Heart left ventricle (tissue), 16 donors: Measurements from ENCODE around the gene CD59. TPM values are rescaled to one million over a fixed set of nuclear protein-coding genes. Genes with fewer than 3 reads are reported as not detected.

ENCODE experiments used
- ATAC-seq, 4 donors: fragments of 200-7000 bp; cut with Tn5 transposase; one replicate each; pipeline ENCODE4 v1.9.1; 2020 to 2022; ENCODE audit warnings: moderate library complexity in 4 of 4, mild to moderate bottlenecking in 3 of 4, moderate number of reproducible peaks in 1 of 4
- DNase-seq, 5 donors: peaks; one replicate each; pipeline ENCODE4 v3.0.0-alpha.2; 2020
- H3K27ac ChIP-seq, 12 donors: fragments of 200-600 bp; sonication (generic) in 4 of 12; one replicate each; pipeline versions ENCODE4 v1.5.0 to v1.8.0; 2016 to 2022; ENCODE audit warnings: mild to moderate bottlenecking in 2 of 12
- H3K27me3 ChIP-seq, 9 donors: fragments of 200-600 bp; sonication (generic) in 2 of 9; one replicate each; pipeline versions ENCODE4 v1.5.1 to v1.8.0; 2016 to 2022; ENCODE audit warnings: mild to moderate bottlenecking in 3 of 9
- H3K36me3 ChIP-seq, 9 donors: fragments of 200-600 bp; sonication (generic) in 2 of 9; one replicate each; pipeline versions ENCODE4 v1.5.0 to v1.8.0; 2018 to 2022; ENCODE audit warnings: mild to moderate bottlenecking in 2 of 9
- H3K4me1 ChIP-seq, 12 donors: fragments of 200-600 bp; sonication (generic) in 4 of 12; one replicate each; pipeline versions ENCODE4 v1.5.0 to v1.8.0; 2016 to 2022; ENCODE audit warnings: mild to moderate bottlenecking in 3 of 12
- H3K4me3 ChIP-seq, 12 donors: fragments of 200-600 bp; sonication (generic) in 4 of 12; one replicate each; pipeline versions ENCODE4 v1.5.0 to v1.8.0; 2017 to 2022; ENCODE audit warnings: mild to moderate bottlenecking in 9 of 12, moderate library complexity in 4 of 12
- H3K9me3 ChIP-seq, 12 donors: fragments of 200-600 bp; sonication (generic) in 4 of 12; one replicate each; pipeline versions ENCODE4 v1.5.0 to v1.8.0; 2016 to 2022; ENCODE audit warnings: mild to moderate bottlenecking in 1 of 12
- POLR2A ChIP-seq, 2 donors: fragments of 450-650 bp; IDR thresholded peaks; one replicate each; pipeline ENCODE4 v1.6.1; 2017; ENCODE audit warnings: antibody characterized with exemption in 2 of 2, mild to moderate bottlenecking in 2 of 2, moderate library complexity in 2 of 2
- WGBS, 4 donors: extraction: QIAGEN DNeasy Blood & Tissue Kit in 2 of 4; methylation state at CpG; one replicate each; pipeline versions ENCODE4 v1.1.5 to v1.1.7; 2013 to 2018; 5-methylcytosine and 5-hydroxymethylcytosine counted together
- intact Hi-C, 10 donors: fragments of 100-400 bp; cut with DNase I; formaldehyde crosslinking; loops; one replicate each; pipeline versions ENCODE4 v1.11.1 to v1.14.2; 2022
- polyA plus RNA-seq, 2 donors: library from polyadenylated mRNA; stranded (reverse); fragments of 200-250 nt; gene quantifications; one replicate each; pipeline ENCODE4 v1.2.3, GENCODE V29; 2013
- total RNA-seq, 9 donors: library from RNA; depleted of rRNA in 2 of 9; stranded (reverse); fragments of >200 nt in 2 of 9; fragmentation: NEBNext Ultra II Directional in 3 of 9; extraction: Animal tissue kit (Norgen Biotek cat#: 25700) in 3 of 9; gene quantifications; one replicate each; pipeline versions ENCODE4 v1.1.0 to v1.2.4, GENCODE V29; 2016 to 2023
- TF ChIP-seq, protein P1 (sequence below), 12 donors: fragments of 200-600 bp; sonication (generic) in 4 of 12; IDR thresholded peaks; one replicate each; pipeline versions ENCODE4 v1.5.0 to v1.8.0; 2018 to 2022; ENCODE audit warnings: antibody characterized with exemption in 12 of 12, mild to moderate bottlenecking in 5 of 12
- donor health status: ischemic (EF 13 %, LVEDD 7.1; RV severe dilation, severe dysfunction).
- donor health status: healthy with polysubstance abuse.
- donor health status: DM: no; HTN: yes; CAD: no.
- donor health status: DM: no; HTN: no; CAD: no.
- donor health status: ischemic (EF 25% LVEDD 6.9; RV normal size, moderate dysfunction).
- donor health status: ischemic (EF 25% LVEDD 5.7; RV mildly dilated, moderate dysfunction).
- donor health status: healthy.
- donor health status: DM: yes; HTN: yes; CAD: no.
- donor health status: ischemic (EF 35%, LVEDD 5.7; RV mildly dilated, moderate dysfunction).
- donor health status: nonischemic (EF 11% LVEDD 7.7; RV severe dilation, severe dysfunction).
- donor health status: DM: yes; HTN: yes; CAD: no.
- donor health status: PGD.
- donor health status: ischemic (EF 29% LVEDD 5.4; RV normal size, mild dysfunction).
- donor health status: nonischemic (EF 23%, LVEDD 6.1; RV moderate dilation, normal function).

CD59 gene
- total and polyA plus RNA-seq, 11 donors = 133 to 1,434 (median 930) TPM

DNA sequence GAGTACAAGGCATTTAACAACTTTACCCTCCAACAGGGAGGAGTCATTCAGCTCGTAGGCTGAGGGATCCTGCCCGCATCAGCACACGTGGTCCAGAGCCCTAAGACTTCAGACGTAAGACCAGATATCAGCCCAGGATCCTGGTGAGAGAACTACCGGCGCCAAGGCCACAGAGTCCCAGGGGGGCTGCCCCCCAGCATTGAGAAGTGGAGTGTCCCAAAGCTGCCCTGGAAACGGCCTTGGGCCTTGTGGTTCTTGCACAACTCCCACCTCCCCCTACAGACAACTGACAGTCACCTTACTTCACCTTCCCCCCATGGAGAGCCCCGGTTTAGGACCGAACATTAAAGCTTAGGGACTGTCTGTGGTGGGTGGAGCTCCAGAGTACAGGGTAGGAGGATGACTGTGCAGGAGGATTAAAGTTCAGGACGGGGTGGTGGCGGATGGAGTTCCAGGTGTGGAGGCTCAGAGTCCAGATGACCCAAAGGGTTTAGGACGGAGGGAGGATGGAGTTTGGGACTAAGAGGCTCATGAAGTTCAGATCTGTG, 36.6 kb downstream of the CD59 start:
- no peak for DNase-seq
- H3K9me3 ChIP-seq = no peaks in the 10 kb centered on the region
- peaks cover 0 to 1% (median 0%) of the 10 kb centered on the region in 9 donors for H3K36me3 ChIP-seq
- H3K27me3 ChIP-seq = no peaks in the 10 kb centered on the region
- TF ChIP-seq, protein P1, sequence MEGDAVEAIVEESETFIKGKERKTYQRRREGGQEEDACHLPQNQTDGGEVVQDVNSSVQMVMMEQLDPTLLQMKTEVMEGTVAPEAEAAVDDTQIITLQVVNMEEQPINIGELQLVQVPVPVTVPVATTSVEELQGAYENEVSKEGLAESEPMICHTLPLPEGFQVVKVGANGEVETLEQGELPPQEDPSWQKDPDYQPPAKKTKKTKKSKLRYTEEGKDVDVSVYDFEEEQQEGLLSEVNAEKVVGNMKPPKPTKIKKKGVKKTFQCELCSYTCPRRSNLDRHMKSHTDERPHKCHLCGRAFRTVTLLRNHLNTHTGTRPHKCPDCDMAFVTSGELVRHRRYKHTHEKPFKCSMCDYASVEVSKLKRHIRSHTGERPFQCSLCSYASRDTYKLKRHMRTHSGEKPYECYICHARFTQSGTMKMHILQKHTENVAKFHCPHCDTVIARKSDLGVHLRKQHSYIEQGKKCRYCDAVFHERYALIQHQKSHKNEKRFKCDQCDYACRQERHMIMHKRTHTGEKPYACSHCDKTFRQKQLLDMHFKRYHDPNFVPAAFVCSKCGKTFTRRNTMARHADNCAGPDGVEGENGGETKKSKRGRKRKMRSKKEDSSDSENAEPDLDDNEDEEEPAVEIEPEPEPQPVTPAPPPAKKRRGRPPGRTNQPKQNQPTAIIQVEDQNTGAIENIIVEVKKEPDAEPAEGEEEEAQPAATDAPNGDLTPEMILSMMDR (IDR thresholded peaks at IDR 0.05) = no peak
- TF ChIP-seq POLR2A (IDR thresholded peaks at IDR 0.05) = no peak
- peak overlapping the region in 7 of 12 donors; percentile 50 to 66 (median 55) for H3K4me3 ChIP-seq
- peaks cover 11 to 84% (median 54%) of the 10 kb centered on the region in 12 donors for H3K4me1 ChIP-seq
- no peak for ATAC-seq
- H3K27ac ChIP-seq = peak overlapping the region in 10 of 12 donors; percentile 61 to 91 (median 87)
- WGBS, 4 donors = 70 to 81% (median 76%) methylated on average over 12 of the region's 12 CpGs
- intact Hi-C loops = loop anchor here in 7 of 10 donors (1.0 to 10.0 kb wide), 6 partner anchors 8 to 445 kb away; partner anchors contain the start of genes CD59 (in 5 of the 7) and HIPK3 (in 1 of the 7)

DNA sequence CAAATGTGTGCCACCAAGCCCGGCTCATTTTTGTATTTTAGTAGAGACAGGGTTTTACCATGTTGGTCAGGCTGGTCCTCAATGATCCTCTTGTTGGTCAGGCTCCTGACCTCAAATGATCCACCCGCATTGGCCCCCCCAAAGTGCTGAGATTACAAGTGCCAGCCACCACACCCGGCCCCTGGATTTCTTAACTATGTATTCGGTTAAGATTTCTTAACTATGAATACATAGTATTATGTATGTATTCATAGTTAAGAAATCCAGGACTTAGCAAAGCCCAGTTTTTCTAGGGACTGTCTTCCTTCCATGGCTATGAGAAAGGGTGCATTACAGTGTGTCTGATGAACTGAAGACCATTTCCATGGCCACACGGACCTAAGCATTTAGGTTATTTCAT, 37.3 kb downstream of the CD59 start:
- no peak for TF ChIP-seq POLR2A (IDR thresholded peaks at IDR 0.05)
- TF ChIP-seq, protein P1 (IDR thresholded peaks at IDR 0.05) = no peak
- intact Hi-C loops = loop anchor here in 2 of 10 donors (10.0 kb wide), 2 partner anchors 126 to 444 kb away; partner anchors contain the start of gene HIPK3 (in 1 of the 2)
- H3K4me1 ChIP-seq = peaks cover 7 to 84% (median 54%) of the 10 kb centered on the region in 12 donors
- H3K36me3 ChIP-seq = no peaks in the 10 kb centered on the region
- H3K27ac ChIP-seq = peak overlapping the region in 2 of 12 donors; percentile 22 to 90
- no peak overlapping the region for H3K4me3 ChIP-seq
- 88 to 93% (median 92%) methylated on average over 5 of the region's 5 CpGs for WGBS, 4 donors
- DNase-seq = no peak
- H3K9me3 ChIP-seq = no peaks in the 10 kb centered on the region
- ATAC-seq = no peak
- H3K27me3 ChIP-seq = no peaks in the 10 kb centered on the region

DNA sequence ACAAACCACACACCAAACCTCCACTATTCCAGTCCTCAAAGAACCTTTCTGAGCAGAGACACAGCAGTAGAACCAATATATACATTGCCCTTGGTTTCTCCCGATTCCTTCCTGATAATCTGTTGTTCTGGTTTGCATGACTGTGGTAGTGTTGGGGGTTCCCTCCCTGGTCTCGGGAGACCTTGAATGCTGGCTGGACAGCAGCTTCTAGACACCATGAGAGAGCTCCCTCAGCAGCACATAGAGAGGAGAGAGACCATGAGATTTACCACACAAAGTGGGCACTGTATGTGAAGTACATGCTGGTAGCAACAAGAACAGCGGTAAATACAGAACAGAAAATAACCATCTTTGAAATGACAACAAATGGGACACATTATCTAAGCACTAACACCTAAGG, 38.2 kb downstream of the CD59 start:
- no peaks in the 10 kb centered on the region for H3K36me3 ChIP-seq
- 68 to 73% (median 71%) methylated on average over 3 of the region's 3 CpGs for WGBS, 4 donors
- TF ChIP-seq, protein P1 (IDR thresholded peaks at IDR 0.05) = no peak
- no peak for TF ChIP-seq POLR2A (IDR thresholded peaks at IDR 0.05)
- no peak overlapping the region for H3K27ac ChIP-seq
- intact Hi-C loops = loop anchor here in 2 of 10 donors (10.0 kb wide), 2 partner anchors 127 to 443 kb away; partner anchors contain the start of gene HIPK3 (in 1 of the 2)
- no peak for ATAC-seq
- H3K27me3 ChIP-seq = no peaks in the 10 kb centered on the region
- no peaks in the 10 kb centered on the region for H3K9me3 ChIP-seq
- H3K4me3 ChIP-seq = no peak overlapping the region
- peaks cover 8 to 83% (median 51%) of the 10 kb centered on the region in 12 donors for H3K4me1 ChIP-seq
- DNase-seq = no peak

DNA sequence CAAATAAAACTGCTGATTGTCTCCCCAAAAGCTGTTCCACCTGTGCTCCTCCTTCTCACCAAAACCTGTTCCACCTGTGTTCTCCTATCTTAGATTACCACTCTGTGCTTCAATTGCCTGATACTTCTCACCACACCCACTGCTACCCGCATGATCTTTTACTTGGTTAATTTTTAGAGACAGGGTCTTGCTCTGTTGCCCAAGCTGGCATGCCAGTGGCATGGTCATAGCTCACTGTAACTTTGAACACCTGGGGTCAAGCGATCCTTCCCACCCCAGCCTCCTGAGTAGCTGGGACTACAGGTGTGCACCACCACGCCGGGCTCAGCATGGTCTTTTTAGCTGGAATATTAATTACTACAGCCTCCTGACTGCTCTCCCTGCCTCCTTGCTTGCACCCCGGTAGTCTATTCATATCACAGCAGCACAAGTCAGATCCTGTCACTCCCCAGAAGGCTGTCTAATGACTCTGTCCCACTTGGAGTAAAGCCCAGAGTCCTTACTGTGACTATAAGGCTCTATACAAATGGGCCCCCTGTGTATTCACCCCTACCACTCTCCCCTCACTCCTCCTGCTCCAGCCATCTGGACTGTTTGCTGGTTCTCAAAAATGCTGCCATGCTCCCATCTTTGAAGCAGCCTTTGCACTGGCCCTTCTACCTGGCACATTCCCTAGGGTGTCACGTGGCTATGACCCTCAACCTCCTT, 39.1 kb downstream of the CD59 start:
- Histone ChIP-seq H3K27ac (no peak overlapping the region), H3K9me3 (no peaks in the 10 kb centered on the region), H3K36me3 (no peaks in the 10 kb centered on the region), H3K4me3 (no peak overlapping the region), H3K4me1 (peaks cover 11 to 83% (median 52%) of the 10 kb centered on the region in 12 donors), H3K27me3 (no peaks in the 10 kb centered on the region)
- TF ChIP-seq, protein P1 (IDR thresholded peaks at IDR 0.05) = no peak
- no peak for TF ChIP-seq POLR2A (IDR thresholded peaks at IDR 0.05)
- intact Hi-C loops = loop anchor here in 2 of 10 donors (10.0 kb wide), 2 partner anchors 128 to 442 kb away; partner anchors contain the start of gene HIPK3 (in 1 of the 2)
- WGBS, 4 donors = 70 to 74% (median 72%) methylated on average over 6 of the region's 6 CpGs
- ATAC-seq (no peak), DNase-seq (no peak)
